ENCODE results near the gene PAXX.

- no peak for TF ChIP-seq CTCF (IDR thresholded peaks at IDR 0.05; ENCODE audit: borderline replicate concordance, extremely low read depth, low read length, poor library complexity, severe bottlenecking)
- no peak for TF ChIP-seq EZH2 (IDR thresholded peaks at IDR 0.05; ENCODE audit: borderline replicate concordance, low read depth, low read length, severe bottlenecking)
These were observed 36.9 kb upstream of the PAXX start for GRCh38 chr9:136955202-136955942.
